Fibroblast of mammary gland (primary cell): ENCODE results near the gene TOX2.

Source experiments
- DNase-seq: peaks from one replicate; pipeline ENCODE4 v3.0.0-alpha.2; 2010; ENCODE audit warnings: low read depth
- H3K4me3 ChIP-seq: 2 replicates; pipeline ENCODE4 v1.5.1; 2011; ENCODE audit warnings: low read depth, mild to moderate bottlenecking, low read length, moderate library complexity; ENCODE audit not compliant: control insufficient read depth
- CTCF ChIP-seq: conservative IDR thresholded peaks from 2 replicates; pipeline ENCODE4 v1.5.1; 2011; ENCODE audit warnings: low read depth, low read length, inconsistent platforms; ENCODE audit not compliant: control insufficient read depth, insufficient read depth

The TOX2 gene

GRCh38 chr20:43946659-43947315 lies 32.1 kb downstream of the TOX2 start:
- no peak for DNase-seq
- H3K4me3 ChIP-seq: no peak overlapping the region
- TF ChIP-seq CTCF: no peak

- H3K4me3 ChIP-seq: no peak overlapping the region
- DNase-seq: peak; percentile 30
- TF ChIP-seq CTCF: no peak
Measured at GRCh38 chr20:43947316-43947710, 32.7 kb downstream of the TOX2 start.

GRCh38 chr20:43948455-43948854 lies 33.8 kb downstream of the TOX2 start:
- H3K4me3 ChIP-seq: no peak overlapping the region
- no peak for TF ChIP-seq CTCF
- DNase-seq: no peak

GRCh38 chr20:43949248-43949647 lies 34.6 kb downstream of the TOX2 start:
- no peak for DNase-seq
- TF ChIP-seq CTCF: no peak
- H3K4me3 ChIP-seq: no peak overlapping the region

- DNase-seq: no peak
- H3K4me3 ChIP-seq: no peak overlapping the region
- TF ChIP-seq CTCF: no peak
Measured at GRCh38 chr20:43949741-43950618, 35.3 kb downstream of the TOX2 start.

GRCh38 chr20:43953919-43954592 lies 39.4 kb downstream of the TOX2 start:
- TF ChIP-seq CTCF: no peak
- H3K4me3 ChIP-seq: no peak overlapping the region
- DNase-seq: peak; percentile 60
